ENCODE data around the gene ISOC2.

DNA sequence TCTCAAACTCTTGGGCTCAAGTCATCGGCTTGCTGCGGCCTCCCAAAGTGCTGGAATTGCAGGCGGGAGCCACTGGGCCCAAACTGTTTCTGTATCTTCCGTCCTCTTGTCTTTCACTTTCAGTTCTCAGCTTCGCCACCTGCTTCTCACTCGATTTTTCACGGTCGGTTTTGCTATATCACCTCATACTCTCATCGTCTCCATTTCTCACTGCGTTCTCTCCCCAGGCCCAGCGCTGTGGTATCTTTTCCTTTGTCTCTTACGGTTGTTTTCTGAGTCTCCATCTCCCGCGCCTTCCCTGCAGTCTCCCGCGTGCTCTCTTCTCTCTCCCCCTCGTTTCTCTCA, 41.7 kb upstream of the ISOC2 start:
- TF ChIP-seq, protein P1, sequence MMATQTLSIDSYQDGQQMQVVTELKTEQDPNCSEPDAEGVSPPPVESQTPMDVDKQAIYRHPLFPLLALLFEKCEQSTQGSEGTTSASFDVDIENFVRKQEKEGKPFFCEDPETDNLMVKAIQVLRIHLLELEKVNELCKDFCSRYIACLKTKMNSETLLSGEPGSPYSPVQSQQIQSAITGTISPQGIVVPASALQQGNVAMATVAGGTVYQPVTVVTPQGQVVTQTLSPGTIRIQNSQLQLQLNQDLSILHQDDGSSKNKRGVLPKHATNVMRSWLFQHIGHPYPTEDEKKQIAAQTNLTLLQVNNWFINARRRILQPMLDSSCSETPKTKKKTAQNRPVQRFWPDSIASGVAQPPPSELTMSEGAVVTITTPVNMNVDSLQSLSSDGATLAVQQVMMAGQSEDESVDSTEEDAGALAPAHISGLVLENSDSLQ (IDR thresholded peaks at IDR 0.05): no peak
- no peak for TF ChIP-seq HDGF (IDR thresholded peaks at IDR 0.05; ENCODE audit: borderline replicate concordance)
- TF ChIP-seq LEF1 (IDR thresholded peaks at IDR 0.05; ENCODE audit: borderline replicate concordance): no peak
- no peak for TF ChIP-seq CTBP1 (IDR thresholded peaks at IDR 0.05; ENCODE audit: borderline replicate concordance)
- no peak for TF ChIP-seq BHLHE40 (IDR thresholded peaks at IDR 0.05; ENCODE audit: borderline replicate concordance)
- TF ChIP-seq SP1 (IDR thresholded peaks at IDR 0.05): no peak
- no peak for TF ChIP-seq ELF4 (IDR thresholded peaks at IDR 0.05)
- no peak for TF ChIP-seq ARNT (IDR thresholded peaks at IDR 0.05)
- no peak for TF ChIP-seq FOXA1 (IDR thresholded peaks at IDR 0.05)
- no peak for TF ChIP-seq TARDBP (IDR thresholded peaks at IDR 0.05)
- TF ChIP-seq FOXM1 (IDR thresholded peaks at IDR 0.05; ENCODE audit: borderline replicate concordance): no peak
- no peak for TF ChIP-seq SUZ12 (IDR thresholded peaks at IDR 0.05)
- no peak for TF ChIP-seq L3MBTL2 (conservative IDR thresholded peaks at IDR 0.05)
